NCI-H1694 treated with DMSO at 0.1 percent for 48 hours (cell line): Measurements from ENCODE around the gene DHFR.

Experiments used
- DNase-seq: peaks from one replicate; lab custom pipeline; 2025; lab: John Stamatoyannopoulos, UW

Gene DHFR

GRCh38 chr5:80655231-80655774 is 520 bp upstream of the DHFR start:
- DNase-seq = peak; percentile 46

- no peak for DNase-seq
These were observed 761 bp downstream of the DHFR start for GRCh38 chr5:80654054-80654390.

- no peak for DNase-seq
These were observed 1.3 kb downstream of the DHFR start for GRCh38 chr5:80653502-80653901.

- DNase-seq = no peak
These were observed 7.9 kb downstream of the DHFR start for GRCh38 chr5:80646926-80647325.

GRCh38 chr5:80644900-80645299 is 9.9 kb downstream of the DHFR start:
- no peak for DNase-seq

GRCh38 chr5:80641353-80641752 is 13.4 kb downstream of the DHFR start:
- DNase-seq = no peak

GRCh38 chr5:80634193-80634592 is 20.6 kb downstream of the DHFR start:
- no peak for DNase-seq

- DNase-seq = no peak
These were observed 22.1 kb downstream of the DHFR start for GRCh38 chr5:80632700-80633099.

GRCh38 chr5:80631278-80632259 is 23.2 kb downstream of the DHFR start:
- DNase-seq = no peak

GRCh38 chr5:80629281-80629680 is 25.5 kb downstream of the DHFR start:
- no peak for DNase-seq

- DNase-seq = no peak
These were observed 29.6 kb downstream of the DHFR start for GRCh38 chr5:80625230-80625629.

GRCh38 chr5:80623999-80624398 is 30.8 kb downstream of the DHFR start:
- DNase-seq = no peak

GRCh38 chr5:80622756-80623155 is 32.0 kb downstream of the DHFR start:
- no peak for DNase-seq

- DNase-seq = no peak
These were observed 34.6 kb downstream of the DHFR start for GRCh38 chr5:80620211-80620610.

- DNase-seq = no peak
These were observed 35.7 kb downstream of the DHFR start for GRCh38 chr5:80619086-80619485.

- DNase-seq = no peak
These were observed 36.3 kb downstream of the DHFR start for GRCh38 chr5:80618438-80618837.

GRCh38 chr5:80615266-80615914 is 39.4 kb downstream of the DHFR start:
- no peak for DNase-seq

- DNase-seq = no peak
These were observed 45.1 kb downstream of the DHFR start for GRCh38 chr5:80609692-80610091.

- DNase-seq = no peak
These were observed 46.1 kb downstream of the DHFR start for GRCh38 chr5:80608731-80609130.

- no peak for DNase-seq
These were observed 47.0 kb downstream of the DHFR start for GRCh38 chr5:80607832-80608231.

GRCh38 chr5:80607343-80607742 is 47.4 kb downstream of the DHFR start:
- no peak for DNase-seq

GRCh38 chr5:80600943-80601693 is 53.7 kb downstream of the DHFR start:
- DNase-seq = no peak
